Measurements from ENCODE around the gene LARP4.

DNA sequence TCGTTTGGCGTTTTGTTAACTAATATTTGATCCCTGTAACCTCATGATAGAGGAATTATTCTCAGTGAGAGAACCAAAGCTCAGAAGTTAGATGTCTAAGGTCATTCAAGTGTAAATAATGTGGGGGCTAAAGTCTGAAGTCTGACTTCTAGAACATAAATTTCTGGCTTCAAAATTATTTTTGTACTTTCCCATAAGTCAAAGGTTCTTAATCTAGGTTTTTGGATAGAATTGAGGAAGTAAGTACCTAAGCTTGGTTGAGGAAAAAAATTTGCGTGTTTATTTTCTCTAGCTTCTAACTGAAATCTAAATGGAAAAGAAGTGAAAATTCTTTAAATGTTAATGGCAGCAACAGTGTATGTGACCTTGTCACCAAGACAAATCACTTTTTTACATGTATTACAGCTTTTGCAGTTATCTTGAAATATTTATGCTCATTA lies 2.3 kb downstream of the LARP4 start:
- TF ChIP-seq USF2 (IDR thresholded peaks at IDR 0.05; ENCODE audit: low read depth, low read length): no peak
- TF ChIP-seq, protein P1, sequence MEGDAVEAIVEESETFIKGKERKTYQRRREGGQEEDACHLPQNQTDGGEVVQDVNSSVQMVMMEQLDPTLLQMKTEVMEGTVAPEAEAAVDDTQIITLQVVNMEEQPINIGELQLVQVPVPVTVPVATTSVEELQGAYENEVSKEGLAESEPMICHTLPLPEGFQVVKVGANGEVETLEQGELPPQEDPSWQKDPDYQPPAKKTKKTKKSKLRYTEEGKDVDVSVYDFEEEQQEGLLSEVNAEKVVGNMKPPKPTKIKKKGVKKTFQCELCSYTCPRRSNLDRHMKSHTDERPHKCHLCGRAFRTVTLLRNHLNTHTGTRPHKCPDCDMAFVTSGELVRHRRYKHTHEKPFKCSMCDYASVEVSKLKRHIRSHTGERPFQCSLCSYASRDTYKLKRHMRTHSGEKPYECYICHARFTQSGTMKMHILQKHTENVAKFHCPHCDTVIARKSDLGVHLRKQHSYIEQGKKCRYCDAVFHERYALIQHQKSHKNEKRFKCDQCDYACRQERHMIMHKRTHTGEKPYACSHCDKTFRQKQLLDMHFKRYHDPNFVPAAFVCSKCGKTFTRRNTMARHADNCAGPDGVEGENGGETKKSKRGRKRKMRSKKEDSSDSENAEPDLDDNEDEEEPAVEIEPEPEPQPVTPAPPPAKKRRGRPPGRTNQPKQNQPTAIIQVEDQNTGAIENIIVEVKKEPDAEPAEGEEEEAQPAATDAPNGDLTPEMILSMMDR (conservative IDR thresholded peaks at IDR 0.05; ENCODE audit: low read depth, low read length): no peak
- no peak for TF ChIP-seq SMC3 (IDR thresholded peaks at IDR 0.05; ENCODE audit: low read depth, low read length)
- TF ChIP-seq BHLHE40 (IDR thresholded peaks at IDR 0.05; ENCODE audit: low read depth, low read length): no peak
- no peak for TF ChIP-seq ELK1 (IDR thresholded peaks at IDR 0.05; ENCODE audit: borderline replicate concordance, low read depth, low read length)
- no peak for TF ChIP-seq POLR2A (IDR thresholded peaks at IDR 0.05; ENCODE audit: low read depth, low read length)

Data from IMR-90 (cell line).